ENCODE data around the gene GORASP1. TPM values are rescaled to one million over a fixed set of nuclear protein-coding genes. Genes with fewer than 3 reads are reported as not detected.

The GORASP1 gene
- total and polyA plus RNA-seq, 2 of the 13 experiments (the other 11 are each of a cell fraction or from before 2014, with no cell fraction given): 36.4 to 39.8 TPM

- TF ChIP-seq HINFP (CRISPR knock-in tag; IDR thresholded peaks at IDR 0.05; ENCODE audit: low read depth) (no peak), GTF3A (CRISPR knock-in tag; conservative IDR thresholded peaks at IDR 0.05) (no peak), AGO2 (optimal IDR thresholded peaks at IDR 0.05; ENCODE audit: low read depth, low read length) (peak; percentile 53), KLF15 (CRISPR knock-in tag; IDR thresholded peaks at IDR 0.05; ENCODE audit: borderline replicate concordance) (no peak), ZNF639 (CRISPR knock-in tag; conservative IDR thresholded peaks at IDR 0.05) (no peak), FOXA3 (CRISPR knock-in tag; IDR thresholded peaks at IDR 0.05) (no peak), ZFY (CRISPR knock-in tag; IDR thresholded peaks at IDR 0.05) (no peak), SNAI1 (CRISPR knock-in tag; IDR thresholded peaks at IDR 0.05; ENCODE audit: borderline replicate concordance) (no peak), ZNF121 (CRISPR knock-in tag; IDR thresholded peaks at IDR 0.05) (no peak)
Observed at GRCh38 chr3:39150803-39151631, 43.6 kb upstream of the GORASP1 start (continued).
